HEK293 (cell line): ENCODE results near the gene IRF2.

Experiments used
- CTCF ChIA-PET: fragments of 350-600 bp; formaldehyde crosslinking; extraction: SDS; loops from one replicate; lab custom pipeline; 2021; ENCODE audit warnings: antibody characterized with exemption; lab: Yijun Ruan, JAX
- POLR2A ChIA-PET: fragments of 300-600 bp; formaldehyde crosslinking; extraction: SDS; loops from one replicate; lab custom pipeline; 2020; ENCODE audit warnings: antibody characterized with exemption, inconsistent platforms; lab: Yijun Ruan, JAX
- H3K27ac ChIP-seq: fragments of 200-500 bp; sonication (Bioruptor generic); 2 replicates; pipeline ENCODE4 v1.5.1; 2014; ENCODE audit warnings: low read depth, low read length, control low read depth, inconsistent platforms; ENCODE audit errors: extremely low read depth
- H3K36me3 ChIP-seq, 2 experiments: fragments of 200-500 bp in 1 of 2; sonication (Bioruptor generic) in 1 of 2; 1 replicate in 1 of 2; 2 replicates in 1 of 2; pipeline ENCODE4 v1.5.1; 2014 to 2017; ENCODE audit warnings: inconsistent platforms in 2 of 2, low read length in 2 of 2; ENCODE audit not compliant: control insufficient read depth in 2 of 2, insufficient read depth in 1 of 2
- H3K4me1 ChIP-seq: fragments of 200-500 bp; sonication (Bioruptor generic); 2 replicates; pipeline ENCODE4 v1.5.1; 2014; ENCODE audit warnings: mild to moderate bottlenecking, low read length, inconsistent platforms; ENCODE audit not compliant: control insufficient read depth, insufficient read depth
- H3K4me3 ChIP-seq: 2 replicates; pipeline ENCODE4 v1.5.1; 2011; ENCODE audit warnings: low read depth, mild to moderate bottlenecking, control low read depth, low read length, moderate library complexity
- H3K9me3 ChIP-seq: fragments of 200-500 bp; sonication (Bioruptor generic); 2 replicates; pipeline ENCODE4 v1.5.1; 2014; ENCODE audit warnings: low read depth, low read length, inconsistent platforms; ENCODE audit not compliant: control insufficient read depth, insufficient read depth
- BCL11A ChIP-seq: fragments of 450-650 bp; formaldehyde crosslinking; IDR thresholded peaks from 2 replicates; pipeline ENCODE4 v1.5.1; 2016; ENCODE audit warnings: low read depth, missing biosample characterization, missing genetic modification characterization
- IKZF3 ChIP-seq: fragments of 450-650 bp; IDR thresholded peaks from 2 replicates; pipeline ENCODE4 v1.5.0; 2018; ENCODE audit warnings: missing biosample characterization, mild to moderate bottlenecking, missing genetic modification characterization, moderate library complexity
- KLF7 ChIP-seq: fragments of 450-650 bp; formaldehyde crosslinking; IDR thresholded peaks from 2 replicates; pipeline ENCODE4 v1.5.1; 2016; ENCODE audit warnings: missing biosample characterization, missing genetic modification characterization, borderline replicate concordance
- REPIN1 ChIP-seq: fragments of 450-650 bp; formaldehyde crosslinking; IDR thresholded peaks from 2 replicates; pipeline ENCODE4 v1.5.1; 2017; ENCODE audit warnings: missing biosample characterization, missing genetic modification characterization, low read depth
- WT1 ChIP-seq: fragments of 450-650 bp; formaldehyde crosslinking; IDR thresholded peaks from 2 replicates; pipeline ENCODE4 v1.5.1; 2016; ENCODE audit warnings: missing biosample characterization, missing genetic modification characterization
- ZBTB11 ChIP-seq: fragments of 450-650 bp; formaldehyde crosslinking; conservative IDR thresholded peaks from 2 replicates; pipeline ENCODE4 v1.5.1; 2016; ENCODE audit warnings: low read depth, missing biosample characterization, missing genetic modification characterization
- ZBTB17 ChIP-seq: fragments of 450-650 bp; formaldehyde crosslinking; IDR thresholded peaks from 2 replicates; pipeline ENCODE4 v1.5.1; 2016; ENCODE audit warnings: missing biosample characterization, missing genetic modification characterization
- ZBTB49 ChIP-seq: fragments of 450-650 bp; formaldehyde crosslinking; IDR thresholded peaks from 2 replicates; pipeline ENCODE4 v1.5.1; 2016; ENCODE audit warnings: missing biosample characterization, missing genetic modification characterization, low read depth
- ZNF148 ChIP-seq: fragments of 450-650 bp; formaldehyde crosslinking; IDR thresholded peaks from 2 replicates; pipeline ENCODE4 v1.5.0; 2017; ENCODE audit warnings: missing biosample characterization, missing genetic modification characterization, borderline replicate concordance
- ZNF157 ChIP-seq: fragments of 450-650 bp; formaldehyde crosslinking; IDR thresholded peaks from 2 replicates; pipeline ENCODE4 v1.5.1; 2016; ENCODE audit warnings: missing biosample characterization, missing genetic modification characterization
- ZNF184 ChIP-seq: fragments of 450-650 bp; IDR thresholded peaks from 2 replicates; pipeline ENCODE4 v1.5.1; 2018; ENCODE audit warnings: missing biosample characterization, mild to moderate bottlenecking, missing genetic modification characterization
- ZNF202 ChIP-seq: fragments of 450-650 bp; formaldehyde crosslinking; IDR thresholded peaks from 2 replicates; pipeline ENCODE4 v1.5.1; 2016; ENCODE audit warnings: missing biosample characterization, missing genetic modification characterization, borderline replicate concordance
- ZNF223 ChIP-seq: fragments of 450-650 bp; formaldehyde crosslinking; IDR thresholded peaks from 2 replicates; pipeline ENCODE4 v1.5.1; 2016; ENCODE audit warnings: missing biosample characterization, missing genetic modification characterization
- ZNF362 ChIP-seq: fragments of 450-650 bp; formaldehyde crosslinking; IDR thresholded peaks from 2 replicates; pipeline ENCODE4 v1.5.1; 2016; ENCODE audit warnings: missing biosample characterization, missing genetic modification characterization
- ZNF416 ChIP-seq: fragments of 450-650 bp; formaldehyde crosslinking; IDR thresholded peaks from 2 replicates; pipeline ENCODE4 v1.5.1; 2016; ENCODE audit warnings: missing biosample characterization, missing genetic modification characterization
- ZNF423 ChIP-seq: fragments of 450-650 bp; formaldehyde crosslinking; IDR thresholded peaks from 2 replicates; pipeline ENCODE4 v1.5.1; 2016; ENCODE audit warnings: missing biosample characterization, missing genetic modification characterization
- ZNF530 ChIP-seq: fragments of 450-650 bp; formaldehyde crosslinking; IDR thresholded peaks from 2 replicates; pipeline ENCODE4 v1.5.1; 2016; ENCODE audit warnings: low read depth, missing biosample characterization, missing genetic modification characterization
- ZNF561 ChIP-seq: fragments of 450-650 bp; IDR thresholded peaks from 2 replicates; pipeline ENCODE4 v1.5.1; 2018; ENCODE audit warnings: missing biosample characterization, missing genetic modification characterization, borderline replicate concordance
- ZNF571 ChIP-seq: fragments of 450-650 bp; formaldehyde crosslinking; IDR thresholded peaks from 2 replicates; pipeline ENCODE4 v1.5.0; 2017; ENCODE audit warnings: missing biosample characterization, missing genetic modification characterization
- ZNF580 ChIP-seq: fragments of 450-650 bp; formaldehyde crosslinking; IDR thresholded peaks from 2 replicates; pipeline ENCODE4 v1.5.1; 2016; ENCODE audit warnings: missing biosample characterization, missing genetic modification characterization
- ZNF623 ChIP-seq: fragments of 450-650 bp; formaldehyde crosslinking; IDR thresholded peaks from 2 replicates; pipeline ENCODE4 v1.5.1; 2016; ENCODE audit warnings: missing biosample characterization, missing genetic modification characterization
- ZNF677 ChIP-seq: fragments of 450-650 bp; IDR thresholded peaks from 2 replicates; pipeline ENCODE4 v1.5.0; 2018; ENCODE audit warnings: missing biosample characterization, mild to moderate bottlenecking, missing genetic modification characterization, moderate library complexity
- ZNF76 ChIP-seq: fragments of 450-650 bp; formaldehyde crosslinking; IDR thresholded peaks from 2 replicates; pipeline ENCODE4; 2016; ENCODE audit warnings: low read depth, missing biosample characterization, missing genetic modification characterization, borderline replicate concordance

IRF2 gene

GRCh38 chr4:184409911-184410692 is 64.2 kb downstream of the IRF2 start:
- ChIA-PET CTCF (no interaction called here), POLR2A (no interaction called here)
- Histone ChIP-seq H3K36me3 (peaks cover 0 to 22% of the 10 kb centered on the region in 2 experiments; a peak in 2 of 3 replicates), H3K27ac (no peak overlapping the region), H3K4me1 (no peaks in the 10 kb centered on the region), H3K4me3 (no peak overlapping the region), H3K9me3 (no peaks in the 10 kb centered on the region)
- TF ChIP-seq ZBTB17 (tag by site-specific recombination) = no peak
- no peak for TF ChIP-seq IKZF3 (tag by site-specific recombination)
- no peak for TF ChIP-seq ZNF416 (tag by site-specific recombination)
- no peak for TF ChIP-seq ZNF423 (tag by site-specific recombination)
- TF ChIP-seq BCL11A (tag by site-specific recombination) = no peak
- TF ChIP-seq ZNF76 (tag by site-specific recombination) = no peak
- TF ChIP-seq REPIN1 (tag by site-specific recombination) = no peak
- no peak for TF ChIP-seq ZNF561 (tag by site-specific recombination)
- TF ChIP-seq ZNF148 (tag by site-specific recombination) = no peak
- no peak for TF ChIP-seq ZBTB11 (tag by site-specific recombination)
- TF ChIP-seq ZNF571 (tag by site-specific recombination) = no peak
- TF ChIP-seq ZBTB49 = no peak
- TF ChIP-seq WT1 (tag by site-specific recombination) = no peak
- no peak for TF ChIP-seq ZNF623 (tag by site-specific recombination)
- TF ChIP-seq ZNF184 (tag by site-specific recombination) = no peak
- no peak for TF ChIP-seq ZNF530 (tag by site-specific recombination)
- no peak for TF ChIP-seq ZNF223 (tag by site-specific recombination)

GRCh38 chr4:184409502-184409901 is 64.8 kb downstream of the IRF2 start:
- ChIA-PET CTCF (no interaction called here), POLR2A (no interaction called here)
- Histone ChIP-seq H3K9me3 (no peaks in the 10 kb centered on the region), H3K36me3 (peaks cover 0 to 23% of the 10 kb centered on the region in 2 experiments; a peak in 2 of 3 replicates), H3K27ac (no peak overlapping the region), H3K4me1 (no peaks in the 10 kb centered on the region), H3K4me3 (no peak overlapping the region)
- no peak for TF ChIP-seq ZNF202 (tag by site-specific recombination)
- TF ChIP-seq ZNF580 (tag by site-specific recombination) = no peak
- TF ChIP-seq ZNF677 (tag by site-specific recombination) = no peak
- no peak for TF ChIP-seq KLF7 (tag by site-specific recombination)
- no peak for TF ChIP-seq ZNF362 (tag by site-specific recombination)
- TF ChIP-seq ZNF157 (tag by site-specific recombination) = no peak
